ENCODE data around the gene HORMAD2.

The HORMAD2 gene

DNA sequence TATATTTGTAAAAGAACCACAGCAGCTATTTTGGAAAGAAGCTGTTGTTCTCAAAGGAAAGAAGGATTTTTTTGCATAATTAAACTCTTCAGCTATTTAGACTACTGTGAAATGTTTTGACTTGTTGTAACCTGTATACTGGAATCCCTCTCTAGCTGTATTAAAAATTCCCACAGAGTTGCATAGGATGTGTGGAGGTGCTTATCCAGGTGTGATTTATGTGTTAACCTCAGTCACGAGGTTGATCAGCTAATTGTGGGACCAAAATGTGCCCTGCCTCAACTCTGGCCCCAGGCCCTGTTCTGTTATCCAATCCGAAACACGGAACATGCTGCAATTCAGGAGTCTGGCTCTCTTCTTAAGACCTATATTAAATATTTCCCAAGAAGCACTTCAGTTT lies 96.2 kb downstream of the HORMAD2 start:
- Histone ChIP-seq H3K79me2 (ENCODE audit: control insufficient read depth, insufficient read depth, low read length, poor library complexity) (no peaks in the 10 kb centered on the region), H3K4me1 (ENCODE audit: control insufficient read depth in 1 of 2, insufficient read depth in 2 of 2, low read length in 2 of 2) (no peaks in the 10 kb centered on the region), H3K9me3 (ENCODE audit: insufficient read depth, low read depth, low read length) (no peaks in the 10 kb centered on the region), H3K4ac (ENCODE audit: low read depth, low read length) (no peak overlapping the region), H4K12ac (ENCODE audit: low read depth, low read length) (no peak overlapping the region), H2AFZ (ENCODE audit: insufficient read depth, low read length, poor library complexity) (no peak overlapping the region), H2BK12ac (ENCODE audit: low read length) (no peak overlapping the region), H2BK120ac (ENCODE audit: insufficient read depth, low read length, poor library complexity) (no peak overlapping the region), H4K8ac (ENCODE audit: low read depth, low read length) (no peak overlapping the region), H4K91ac (ENCODE audit: low read depth, low read length) (no peak overlapping the region), H3K18ac (ENCODE audit: low read length) (no peak overlapping the region), H2AK5ac (ENCODE audit: low read length) (no peak overlapping the region), H3K14ac (ENCODE audit: low read length) (no peak overlapping the region), H3K4me3 (ENCODE audit: low read depth, low read length) (no peak overlapping the region), H3K4me2 (ENCODE audit: low read length) (no peak overlapping the region), H3K23ac (ENCODE audit: low read length) (no peak overlapping the region), H2BK5ac (ENCODE audit: low read depth, low read length, poor library complexity) (no peak overlapping the region), H3K27ac (ENCODE audit: low read depth, low read length) (no peak overlapping the region), H3K79me1 (ENCODE audit: low read length) (no peaks in the 10 kb centered on the region), H3K27me3 (ENCODE audit: insufficient read depth, low read length) (no peaks in the 10 kb centered on the region), H3K36me3 (ENCODE audit: control insufficient read depth in 1 of 2, insufficient read depth in 2 of 2, low read length in 2 of 2) (no peaks in the 10 kb centered on the region), H3K9ac (ENCODE audit: low read length) (no peak overlapping the region)
- no peak for DNase-seq
- no CpG with 5 or more reads among the region's 3 CpGs for WGBS (ENCODE audit: extremely low coverage, insufficient coverage, insufficient read length)

DNA sequence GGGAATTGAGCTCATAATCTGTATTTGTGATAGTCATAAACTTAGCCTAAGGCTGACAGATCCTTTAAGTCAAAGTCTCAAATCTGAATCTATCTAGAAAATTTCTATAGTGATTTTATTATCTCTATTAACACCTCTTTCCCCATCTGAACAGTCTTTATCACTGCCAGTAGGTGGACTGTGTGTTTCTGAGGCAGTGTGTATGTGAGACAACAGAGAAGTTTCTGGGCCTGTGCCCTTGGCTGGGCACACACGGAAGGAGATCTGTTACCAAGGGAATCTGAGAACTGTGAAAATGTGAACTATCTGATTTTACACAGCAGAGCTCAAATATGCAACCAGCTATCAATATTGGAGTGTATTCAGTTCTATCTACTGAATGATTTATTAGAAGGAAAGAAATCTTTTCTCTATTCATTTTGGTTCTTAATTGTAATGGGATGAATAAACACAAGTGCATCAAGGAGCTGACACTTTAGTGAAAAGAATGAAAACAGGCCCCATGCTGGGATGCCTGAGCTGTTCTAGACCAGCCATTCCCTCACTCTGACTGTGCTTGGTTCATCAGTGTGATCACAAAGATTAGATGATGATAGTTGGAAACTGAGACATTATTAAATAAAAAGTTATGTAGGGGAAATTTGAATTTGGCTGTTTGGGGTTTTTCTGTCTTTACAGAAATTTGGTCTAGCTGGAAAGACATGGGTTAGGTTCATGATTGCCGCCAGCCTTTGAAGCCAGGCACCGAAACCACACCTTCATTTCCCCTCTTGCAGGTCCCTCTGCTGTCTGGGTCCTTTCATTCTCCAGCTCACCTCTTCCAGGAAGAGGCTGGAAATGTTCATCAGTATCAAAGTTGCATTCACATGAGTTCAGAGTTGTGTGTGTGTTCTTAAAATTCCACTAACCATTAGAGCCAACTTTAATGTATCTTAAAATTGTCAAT lies 98.2 kb downstream of the HORMAD2 start:
- no peak overlapping the region for H2AK5ac ChIP-seq (ENCODE audit: low read length)
- no peaks in the 10 kb centered on the region for H3K27me3 ChIP-seq (ENCODE audit: insufficient read depth, low read length)
- no peak overlapping the region for H4K12ac ChIP-seq (ENCODE audit: low read depth, low read length)
- no peak overlapping the region for H3K4ac ChIP-seq (ENCODE audit: low read depth, low read length)
- H3K9me3 ChIP-seq (ENCODE audit: insufficient read depth, low read depth, low read length): no peaks in the 10 kb centered on the region
- H4K91ac ChIP-seq (ENCODE audit: low read depth, low read length): no peak overlapping the region
- H3K18ac ChIP-seq (ENCODE audit: low read length): no peak overlapping the region
- no peaks in the 10 kb centered on the region for H3K4me1 ChIP-seq (ENCODE audit: control insufficient read depth in 1 of 2, insufficient read depth in 2 of 2, low read length in 2 of 2)
- no peak overlapping the region for H3K9ac ChIP-seq (ENCODE audit: low read length)
- no peak overlapping the region for H3K23ac ChIP-seq (ENCODE audit: low read length)
- no peaks in the 10 kb centered on the region for H3K79me2 ChIP-seq (ENCODE audit: control insufficient read depth, insufficient read depth, low read length, poor library complexity)
- no peak overlapping the region for H3K14ac ChIP-seq (ENCODE audit: low read length)
- H3K79me1 ChIP-seq (ENCODE audit: low read length): peaks cover 2% of the 10 kb centered on the region
- no peak overlapping the region for H4K8ac ChIP-seq (ENCODE audit: low read depth, low read length)
- no peak overlapping the region for H2BK120ac ChIP-seq (ENCODE audit: insufficient read depth, low read length, poor library complexity)
- no peak for DNase-seq
- H2BK5ac ChIP-seq (ENCODE audit: low read depth, low read length, poor library complexity): no peak overlapping the region
- no peak overlapping the region for H3K4me2 ChIP-seq (ENCODE audit: low read length)
- no peak overlapping the region for H2BK12ac ChIP-seq (ENCODE audit: low read length)
- no CpG with 5 or more reads among the region's 3 CpGs for WGBS (ENCODE audit: extremely low coverage, insufficient coverage, insufficient read length)
- no peaks in the 10 kb centered on the region for H3K36me3 ChIP-seq (ENCODE audit: control insufficient read depth in 1 of 2, insufficient read depth in 2 of 2, low read length in 2 of 2)
- H3K27ac ChIP-seq (ENCODE audit: low read depth, low read length): no peak overlapping the region
- H3K4me3 ChIP-seq (ENCODE audit: low read depth, low read length): no peak overlapping the region
- no peak overlapping the region for H2AFZ ChIP-seq (ENCODE audit: insufficient read depth, low read length, poor library complexity)

DNA sequence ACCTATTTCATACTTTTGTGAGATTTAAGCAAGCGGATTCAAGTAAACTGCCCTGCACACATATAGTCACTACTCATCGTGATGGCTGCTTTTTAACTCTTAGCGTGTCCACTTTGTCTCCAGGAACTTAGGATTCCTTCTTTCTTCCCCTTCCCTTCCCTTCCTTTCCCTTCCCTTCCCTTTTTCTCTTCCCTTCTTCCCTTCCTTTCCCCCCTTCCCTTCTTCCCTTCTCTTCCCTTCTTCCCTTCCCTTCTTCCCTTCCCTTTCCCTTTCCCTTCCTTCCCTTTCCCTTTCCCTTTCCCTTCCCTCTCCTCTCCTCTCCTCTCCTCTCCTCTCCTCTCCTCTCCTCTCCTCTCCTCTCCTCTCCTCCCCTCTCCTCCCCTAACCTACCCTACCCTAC lies 100.4 kb downstream of the HORMAD2 start:
- no peak overlapping the region for H4K8ac ChIP-seq (ENCODE audit: low read depth, low read length)
- H3K4me2 ChIP-seq (ENCODE audit: low read length): no peak overlapping the region
- H2BK5ac ChIP-seq (ENCODE audit: low read depth, low read length, poor library complexity): no peak overlapping the region
- H3K4me1 ChIP-seq (ENCODE audit: control insufficient read depth in 1 of 2, insufficient read depth in 2 of 2, low read length in 2 of 2): no peaks in the 10 kb centered on the region
- H3K23ac ChIP-seq (ENCODE audit: low read length): no peak overlapping the region
- H3K9me3 ChIP-seq (ENCODE audit: insufficient read depth, low read depth, low read length): no peaks in the 10 kb centered on the region
- no peaks in the 10 kb centered on the region for H3K36me3 ChIP-seq (ENCODE audit: control insufficient read depth in 1 of 2, insufficient read depth in 2 of 2, low read length in 2 of 2)
- H3K4ac ChIP-seq (ENCODE audit: low read depth, low read length): no peak overlapping the region
- H2BK12ac ChIP-seq (ENCODE audit: low read length): no peak overlapping the region
- H2BK120ac ChIP-seq (ENCODE audit: insufficient read depth, low read length, poor library complexity): no peak overlapping the region
- no peak overlapping the region for H4K91ac ChIP-seq (ENCODE audit: low read depth, low read length)
- H3K79me2 ChIP-seq (ENCODE audit: control insufficient read depth, insufficient read depth, low read length, poor library complexity): no peaks in the 10 kb centered on the region
- no peaks in the 10 kb centered on the region for H3K27me3 ChIP-seq (ENCODE audit: insufficient read depth, low read length)
- no peak overlapping the region for H3K27ac ChIP-seq (ENCODE audit: low read depth, low read length)
- no peak overlapping the region for H3K9ac ChIP-seq (ENCODE audit: low read length)
- no peak overlapping the region for H2AFZ ChIP-seq (ENCODE audit: insufficient read depth, low read length, poor library complexity)
- H4K12ac ChIP-seq (ENCODE audit: low read depth, low read length): no peak overlapping the region
- no CpG with 5 or more reads among the region's 3 CpGs for WGBS (ENCODE audit: extremely low coverage, insufficient coverage, insufficient read length)
- H3K18ac ChIP-seq (ENCODE audit: low read length): no peak overlapping the region
- no peak for DNase-seq
- H2AK5ac ChIP-seq (ENCODE audit: low read length): no peak overlapping the region
- H3K4me3 ChIP-seq (ENCODE audit: low read depth, low read length): no peak overlapping the region
- H3K14ac ChIP-seq (ENCODE audit: low read length): no peak overlapping the region
- H3K79me1 ChIP-seq (ENCODE audit: low read length): peaks cover 2% of the 10 kb centered on the region

DNA sequence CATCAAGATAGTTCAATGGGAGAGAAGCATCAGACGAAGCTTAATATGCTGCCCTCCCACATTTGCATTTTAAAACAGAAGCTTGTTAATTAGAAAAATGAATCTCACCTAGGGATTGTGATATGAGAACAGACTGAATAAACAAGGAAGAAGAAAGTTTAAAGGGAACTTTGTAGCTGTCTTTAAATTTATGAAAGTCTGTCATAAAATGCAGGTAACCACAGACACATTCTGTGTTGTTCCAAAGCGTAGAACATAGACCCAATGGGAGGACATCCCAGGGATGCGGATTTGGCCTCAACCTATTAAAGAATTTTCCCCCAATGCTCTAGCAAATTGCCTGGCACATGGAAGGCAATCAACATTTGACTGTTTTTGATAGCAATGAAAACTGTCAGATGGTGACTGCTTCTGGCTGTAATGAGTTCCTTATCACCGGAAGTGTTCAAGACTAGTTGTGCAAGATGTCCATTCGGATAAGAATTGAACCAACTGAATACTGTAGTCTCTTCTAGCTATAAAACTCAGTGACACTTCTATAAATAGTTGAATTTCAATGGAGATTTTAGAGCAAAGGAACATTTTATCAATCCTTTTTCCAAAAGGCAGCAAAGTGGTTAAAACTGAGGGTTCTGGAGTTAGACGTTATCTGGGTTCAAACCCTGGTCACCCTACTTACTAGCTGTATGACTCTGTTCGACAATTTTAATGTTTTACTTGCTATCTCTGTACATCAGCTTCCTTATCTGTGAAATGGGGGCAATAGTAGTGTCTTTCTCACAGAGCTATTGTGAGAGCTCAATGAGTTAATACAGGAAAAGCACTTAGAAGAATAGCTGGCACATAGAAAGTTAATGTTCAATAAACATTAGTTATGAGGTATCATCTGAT lies 101.4 kb downstream of the HORMAD2 start:
- no CpG with 5 or more reads among the region's 7 CpGs for WGBS (ENCODE audit: extremely low coverage, insufficient coverage, insufficient read length)
- Histone ChIP-seq H2BK5ac (ENCODE audit: low read depth, low read length, poor library complexity) (no peak overlapping the region), H4K8ac (ENCODE audit: low read depth, low read length) (no peak overlapping the region), H3K14ac (ENCODE audit: low read length) (no peak overlapping the region), H3K4ac (ENCODE audit: low read depth, low read length) (no peak overlapping the region), H2BK12ac (ENCODE audit: low read length) (no peak overlapping the region), H2BK120ac (ENCODE audit: insufficient read depth, low read length, poor library complexity) (no peak overlapping the region), H3K79me1 (ENCODE audit: low read length) (peaks cover 2% of the 10 kb centered on the region), H4K12ac (ENCODE audit: low read depth, low read length) (no peak overlapping the region), H3K23ac (ENCODE audit: low read length) (no peak overlapping the region), H3K9me3 (ENCODE audit: insufficient read depth, low read depth, low read length) (no peaks in the 10 kb centered on the region), H3K18ac (ENCODE audit: low read length) (no peak overlapping the region), H2AFZ (ENCODE audit: insufficient read depth, low read length, poor library complexity) (no peak overlapping the region), H3K4me3 (ENCODE audit: low read depth, low read length) (no peak overlapping the region), H3K27me3 (ENCODE audit: insufficient read depth, low read length) (no peaks in the 10 kb centered on the region), H3K27ac (ENCODE audit: low read depth, low read length) (no peak overlapping the region), H3K9ac (ENCODE audit: low read length) (no peak overlapping the region), H3K79me2 (ENCODE audit: control insufficient read depth, insufficient read depth, low read length, poor library complexity) (no peaks in the 10 kb centered on the region), H3K4me2 (ENCODE audit: low read length) (no peak overlapping the region), H2AK5ac (ENCODE audit: low read length) (no peak overlapping the region), H3K36me3 (ENCODE audit: control insufficient read depth in 1 of 2, insufficient read depth in 2 of 2, low read length in 2 of 2) (no peaks in the 10 kb centered on the region), H3K4me1 (ENCODE audit: control insufficient read depth in 1 of 2, insufficient read depth in 2 of 2, low read length in 2 of 2) (no peaks in the 10 kb centered on the region), H4K91ac (ENCODE audit: low read depth, low read length) (no peak overlapping the region)
- DNase-seq: no peak

Data from trophoblast cell (in vitro differentiated cells and primary cell).